Mesendoderm (in vitro differentiated cells): ENCODE measurements around the gene SUSD2.

Experiments
- DNase-seq: peaks from one replicate; pipeline ENCODE4 v3.0.0; 2013
- H2AK5ac ChIP-seq: 2 replicates; pipeline ENCODE4 v1.6.1; 2013; ENCODE audit warnings: low read length, inconsistent platforms
- H2BK120ac ChIP-seq: 2 replicates; pipeline ENCODE4 v1.6.1; 2013; ENCODE audit warnings: low read depth, mild to moderate bottlenecking, low read length, moderate library complexity, mixed read lengths
- H2BK15ac ChIP-seq: replicated peaks from 2 replicates; pipeline ENCODE4 v1.6.1; 2013; ENCODE audit warnings: low read depth, mild to moderate bottlenecking, moderate library complexity
- H2BK5ac ChIP-seq: 2 replicates; pipeline ENCODE4 v1.6.1; 2013; ENCODE audit warnings: low read length, inconsistent platforms
- H3K18ac ChIP-seq: 2 replicates; pipeline ENCODE4 v1.6.1; 2013; ENCODE audit warnings: mild to moderate bottlenecking, low read length, mixed read lengths
- H3K23ac ChIP-seq: one replicate; pipeline ENCODE4 v1.6.1; 2013; ENCODE audit warnings: low read length
- H3K27ac ChIP-seq: 2 replicates; pipeline ENCODE4 v1.5.1; 2013; ENCODE audit warnings: low read depth, mild to moderate bottlenecking, inconsistent platforms, low read length, moderate library complexity
- H3K27me3 ChIP-seq: 2 replicates; pipeline ENCODE4 v1.6.1; 2013; ENCODE audit warnings: low read length, control low read depth, mild to moderate bottlenecking, inconsistent platforms; ENCODE audit not compliant: insufficient read depth, poor library complexity
- H3K36me3 ChIP-seq: 2 replicates; pipeline ENCODE4 v1.6.1; 2013; ENCODE audit warnings: low read length, inconsistent platforms; ENCODE audit not compliant: control insufficient read depth, insufficient read depth
- H3K4ac ChIP-seq: one replicate; pipeline ENCODE4 v1.6.1; 2013; ENCODE audit warnings: low read depth, mild to moderate bottlenecking, low read length, moderate library complexity
- H3K4me1 ChIP-seq: 2 replicates; pipeline ENCODE4 v1.6.1; 2013; ENCODE audit warnings: low read depth, low read length, inconsistent platforms; ENCODE audit not compliant: control insufficient read depth
- H3K4me2 ChIP-seq: 2 replicates; pipeline ENCODE4 v1.6.1; 2013; ENCODE audit warnings: low read length
- H3K4me3 ChIP-seq: 2 replicates; pipeline ENCODE4 v1.5.1; 2013; ENCODE audit warnings: mild to moderate bottlenecking, low read length
- H3K56ac ChIP-seq: one replicate; pipeline ENCODE4 v1.6.1; 2013; ENCODE audit warnings: low read length
- H3K79me1 ChIP-seq: 2 replicates; pipeline ENCODE4 v1.6.1; 2013; ENCODE audit warnings: low read length, inconsistent platforms
- H3K79me2 ChIP-seq: 2 replicates; pipeline ENCODE4 v1.6.1; 2013; ENCODE audit warnings: mild to moderate bottlenecking, low read length; ENCODE audit not compliant: control insufficient read depth, insufficient read depth
- H3K9ac ChIP-seq: 2 replicates; pipeline ENCODE4 v1.6.1; 2013; ENCODE audit warnings: low read length, inconsistent platforms
- H4K5ac ChIP-seq: one replicate; pipeline ENCODE4 v1.6.1; 2013; ENCODE audit warnings: low read length
- H4K8ac ChIP-seq: one replicate; pipeline ENCODE4 v1.6.1; 2013; ENCODE audit warnings: low read depth, mild to moderate bottlenecking, control low read depth, low read length, moderate library complexity
- WGBS: extraction: QIAGEN DNeasy Blood & Tissue Kit; methylation state at CpG from one replicate; pipeline ENCODE4 v1.1.7; 2013; ENCODE audit warnings: low lambda C conversion rate, missing lambda C conversion rate; ENCODE audit not compliant: insufficient coverage; ENCODE audit errors: extremely low coverage; 5-methylcytosine and 5-hydroxymethylcytosine counted together

SUSD2 gene

GRCh38 chr22:24159650-24160049 lies 21.6 kb upstream of the SUSD2 start:
- peaks cover 8% of the 10 kb centered on the region for H3K4me1 ChIP-seq
- H4K5ac ChIP-seq = no peak overlapping the region
- no peaks in the 10 kb centered on the region for H3K36me3 ChIP-seq
- no peak overlapping the region for H3K4me2 ChIP-seq
- DNase-seq = no peak
- H3K4ac ChIP-seq = no peak overlapping the region
- H3K79me2 ChIP-seq = no peaks in the 10 kb centered on the region
- no peak overlapping the region for H3K18ac ChIP-seq
- no peak overlapping the region for H3K4me3 ChIP-seq
- no peak overlapping the region for H2AK5ac ChIP-seq
- H3K27me3 ChIP-seq = no peaks in the 10 kb centered on the region
- no peak overlapping the region for H2BK5ac ChIP-seq
- H3K27ac ChIP-seq = no peak overlapping the region
- no CpG with 5 or more reads among the region's 2 CpGs for WGBS
- no peak overlapping the region for H2BK120ac ChIP-seq
- no peak overlapping the region for H3K9ac ChIP-seq
- no peak overlapping the region for H3K23ac ChIP-seq
- H3K79me1 ChIP-seq = no peaks in the 10 kb centered on the region
- H3K56ac ChIP-seq = no peak overlapping the region
- no peak overlapping the region for H4K8ac ChIP-seq
- no peak overlapping the region for H2BK15ac ChIP-seq

GRCh38 chr22:24160546-24160945 lies 20.7 kb upstream of the SUSD2 start:
- H3K36me3 ChIP-seq = no peaks in the 10 kb centered on the region
- H3K4me2 ChIP-seq = no peak overlapping the region
- H3K23ac ChIP-seq = no peak overlapping the region
- H3K56ac ChIP-seq = no peak overlapping the region
- no peak overlapping the region for H3K18ac ChIP-seq
- peaks cover 4% of the 10 kb centered on the region for H3K4me1 ChIP-seq
- H3K4me3 ChIP-seq = no peak overlapping the region
- no peaks in the 10 kb centered on the region for H3K27me3 ChIP-seq
- no peak overlapping the region for H4K5ac ChIP-seq
- no peak overlapping the region for H2AK5ac ChIP-seq
- no peak overlapping the region for H4K8ac ChIP-seq
- H3K79me1 ChIP-seq = no peaks in the 10 kb centered on the region
- DNase-seq = no peak
- no peak overlapping the region for H2BK120ac ChIP-seq
- no peak overlapping the region for H3K4ac ChIP-seq
- no peaks in the 10 kb centered on the region for H3K79me2 ChIP-seq
- no peak overlapping the region for H3K9ac ChIP-seq
- H2BK5ac ChIP-seq = no peak overlapping the region
- H3K27ac ChIP-seq = no peak overlapping the region
- no CpG with 5 or more reads among the region's 6 CpGs for WGBS
- no peak overlapping the region for H2BK15ac ChIP-seq

- Histone ChIP-seq H3K4ac (no peak overlapping the region), H3K27me3 (no peaks in the 10 kb centered on the region), H3K9ac (no peak overlapping the region), H2BK5ac (no peak overlapping the region), H4K5ac (no peak overlapping the region), H3K79me1 (no peaks in the 10 kb centered on the region), H2AK5ac (no peak overlapping the region), H3K4me1 (peaks cover 3% of the 10 kb centered on the region), H2BK15ac (no peak overlapping the region), H3K79me2 (no peaks in the 10 kb centered on the region), H3K36me3 (no peaks in the 10 kb centered on the region), H3K18ac (no peak overlapping the region), H2BK120ac (no peak overlapping the region), H4K8ac (no peak overlapping the region), H3K4me3 (no peak overlapping the region), H3K56ac (no peak overlapping the region), H3K4me2 (no peak overlapping the region), H3K23ac (no peak overlapping the region), H3K27ac (no peak overlapping the region)
- DNase-seq = no peak
- WGBS = no CpG with 5 or more reads among the region's 7 CpGs
These were observed 19.8 kb upstream of the SUSD2 start for GRCh38 chr22:24161485-24161884.

GRCh38 chr22:24161909-24162308 lies 19.4 kb upstream of the SUSD2 start:
- Histone ChIP-seq H2AK5ac (no peak overlapping the region), H2BK15ac (no peak overlapping the region), H3K79me2 (no peaks in the 10 kb centered on the region), H3K4ac (no peak overlapping the region), H3K27me3 (no peaks in the 10 kb centered on the region), H3K27ac (no peak overlapping the region), H3K4me2 (no peak overlapping the region), H3K23ac (no peak overlapping the region), H2BK120ac (no peak overlapping the region), H3K9ac (no peak overlapping the region), H3K56ac (no peak overlapping the region), H3K36me3 (peaks cover 2% of the 10 kb centered on the region), H2BK5ac (no peak overlapping the region), H3K79me1 (no peaks in the 10 kb centered on the region), H4K5ac (no peak overlapping the region), H3K18ac (no peak overlapping the region), H3K4me1 (peaks cover 3% of the 10 kb centered on the region), H3K4me3 (no peak overlapping the region), H4K8ac (no peak overlapping the region)
- no peak for DNase-seq
- WGBS = no CpG with 5 or more reads among the region's 6 CpGs

GRCh38 chr22:24162436-24162835 lies 18.9 kb upstream of the SUSD2 start:
- H3K4me2 ChIP-seq = no peak overlapping the region
- WGBS = no CpG with 5 or more reads among the region's 6 CpGs
- H3K4ac ChIP-seq = no peak overlapping the region
- no peaks in the 10 kb centered on the region for H3K27me3 ChIP-seq
- no peak for DNase-seq
- H2BK120ac ChIP-seq = no peak overlapping the region
- no peaks in the 10 kb centered on the region for H3K4me1 ChIP-seq
- no peak overlapping the region for H2AK5ac ChIP-seq
- H3K9ac ChIP-seq = no peak overlapping the region
- no peaks in the 10 kb centered on the region for H3K79me2 ChIP-seq
- no peak overlapping the region for H2BK5ac ChIP-seq
- H2BK15ac ChIP-seq = no peak overlapping the region
- no peak overlapping the region for H3K23ac ChIP-seq
- H4K8ac ChIP-seq = no peak overlapping the region
- no peak overlapping the region for H3K18ac ChIP-seq
- H3K36me3 ChIP-seq = peaks cover 2% of the 10 kb centered on the region
- no peak overlapping the region for H3K27ac ChIP-seq
- no peak overlapping the region for H4K5ac ChIP-seq
- no peaks in the 10 kb centered on the region for H3K79me1 ChIP-seq
- H3K4me3 ChIP-seq = no peak overlapping the region
- H3K56ac ChIP-seq = no peak overlapping the region

- Histone ChIP-seq H3K4me1 (no peaks in the 10 kb centered on the region), H3K56ac (no peak overlapping the region), H3K27me3 (no peaks in the 10 kb centered on the region), H2BK15ac (no peak overlapping the region), H3K27ac (no peak overlapping the region), H3K4me3 (no peak overlapping the region), H3K79me2 (no peaks in the 10 kb centered on the region), H3K36me3 (peaks cover 2% of the 10 kb centered on the region), H4K5ac (no peak overlapping the region), H3K4ac (no peak overlapping the region), H3K9ac (no peak overlapping the region), H2BK5ac (no peak overlapping the region), H2AK5ac (no peak overlapping the region), H2BK120ac (no peak overlapping the region), H3K23ac (no peak overlapping the region), H3K4me2 (no peak overlapping the region), H3K79me1 (no peaks in the 10 kb centered on the region), H3K18ac (no peak overlapping the region), H4K8ac (no peak overlapping the region)
- no peak for DNase-seq
- WGBS = no CpG with 5 or more reads among the region's 10 CpGs
These were observed 17.0 kb upstream of the SUSD2 start for GRCh38 chr22:24164243-24164642.
